Measurements from ENCODE around the gene BDKRB2.
"Not testable (repeated sequence)": the region's sequence is repeated elsewhere in the genome, so short reads cannot be mapped to it uniquely, and the experiment has no call there.

BDKRB2 gene

DNA sequence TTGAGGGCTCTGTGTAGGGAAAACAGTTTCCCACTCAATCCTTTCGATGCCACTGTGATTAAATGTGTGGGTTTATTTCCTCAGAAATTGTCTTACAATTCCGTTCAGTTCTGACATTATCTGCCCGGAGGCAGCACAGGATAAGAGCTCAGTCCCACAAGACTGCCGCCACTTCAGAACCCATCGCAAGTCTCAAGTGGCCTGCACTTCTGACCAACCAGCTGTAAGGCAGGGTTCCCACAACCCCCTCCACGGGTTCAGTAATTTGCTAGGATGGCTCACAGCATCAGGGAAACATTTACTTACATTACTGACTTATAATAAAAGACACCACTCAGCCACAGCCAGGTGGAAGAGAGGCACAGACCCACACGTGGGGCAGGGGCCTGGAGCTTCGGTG, 17.2 kb downstream of the BDKRB2 start:
- no peak for DNase-seq (ENCODE audit: low read depth in 1 of 2, low spot score in 1 of 2)

DNA sequence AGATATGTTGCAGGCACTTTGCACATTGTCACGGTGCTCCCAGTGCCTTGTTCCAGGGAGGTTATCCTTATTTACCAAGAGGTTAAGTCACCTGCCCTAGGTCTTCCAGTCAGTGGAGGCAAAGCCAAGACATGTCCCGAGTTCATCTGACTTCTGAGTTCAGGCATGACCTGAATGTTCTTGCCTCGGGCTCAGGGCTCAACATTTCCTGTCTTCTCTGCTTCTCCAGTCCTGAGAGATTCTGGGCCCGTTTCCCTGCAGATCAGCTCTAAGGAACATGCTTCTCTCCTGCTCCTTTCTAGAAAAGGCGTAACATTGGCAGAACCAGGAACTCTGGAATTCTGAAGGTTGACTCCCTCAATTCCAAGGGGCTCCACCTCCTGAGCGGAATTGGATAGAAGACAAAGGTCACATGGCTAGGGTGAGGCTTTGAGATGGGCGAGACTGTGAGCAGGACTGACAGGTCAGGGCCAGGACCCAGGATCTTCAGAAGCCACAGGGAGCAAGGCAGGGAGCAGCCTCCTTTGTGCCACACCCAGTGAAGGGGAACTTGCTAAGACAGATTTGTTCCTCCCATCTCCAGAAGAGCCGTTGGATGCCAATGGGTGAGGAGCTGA, 19.9 kb downstream of the BDKRB2 start:
- DNase-seq (ENCODE audit: low read depth in 1 of 2, low spot score in 1 of 2) = no peak

DNA sequence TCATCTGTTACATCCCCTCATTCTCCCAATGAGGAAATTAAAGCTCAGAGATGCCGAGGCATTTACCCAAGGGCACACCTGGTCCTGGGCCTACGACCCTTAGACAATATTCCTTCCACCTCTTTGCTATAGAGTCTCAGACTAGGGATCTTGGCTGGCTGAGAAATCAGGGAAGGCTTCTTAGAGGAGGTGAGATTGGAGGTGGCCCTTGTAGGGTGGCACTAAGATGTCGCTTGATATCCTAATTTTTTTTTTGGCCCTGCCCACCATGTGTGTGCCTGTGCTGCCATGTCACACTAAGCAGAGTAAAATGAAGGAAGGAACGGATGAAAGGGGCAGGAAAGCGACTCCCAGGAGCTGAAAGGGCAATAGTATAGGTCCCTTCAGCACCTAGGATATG, 20.6 kb downstream of the BDKRB2 start:
- DNase-seq (ENCODE audit: low read depth in 1 of 2, low spot score in 1 of 2) = no peak

GRCh38 chr14:96225745-96226151, 21.1 kb downstream of the BDKRB2 start:
- no peak for DNase-seq (ENCODE audit: low read depth in 1 of 2, low spot score in 1 of 2)

DNA sequence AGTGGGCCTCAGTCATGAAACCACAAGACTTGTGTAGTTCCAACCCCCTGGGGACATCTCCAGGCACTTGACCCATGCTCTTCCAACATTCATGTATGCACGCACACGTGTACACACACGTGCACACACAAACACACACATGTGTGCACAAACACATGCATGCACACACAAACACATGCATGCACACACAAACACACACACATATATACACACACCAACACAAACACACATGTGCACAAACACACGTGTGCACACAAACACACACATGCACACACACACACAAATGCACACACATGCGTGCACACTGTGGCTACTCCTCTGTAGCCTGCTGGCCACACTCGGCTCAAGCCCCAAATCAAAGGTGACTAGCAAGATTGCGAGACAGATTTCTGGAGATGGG, 22.8 kb downstream of the BDKRB2 start:
- no peak for DNase-seq (ENCODE audit: low read depth in 1 of 2, low spot score in 1 of 2)

DNA sequence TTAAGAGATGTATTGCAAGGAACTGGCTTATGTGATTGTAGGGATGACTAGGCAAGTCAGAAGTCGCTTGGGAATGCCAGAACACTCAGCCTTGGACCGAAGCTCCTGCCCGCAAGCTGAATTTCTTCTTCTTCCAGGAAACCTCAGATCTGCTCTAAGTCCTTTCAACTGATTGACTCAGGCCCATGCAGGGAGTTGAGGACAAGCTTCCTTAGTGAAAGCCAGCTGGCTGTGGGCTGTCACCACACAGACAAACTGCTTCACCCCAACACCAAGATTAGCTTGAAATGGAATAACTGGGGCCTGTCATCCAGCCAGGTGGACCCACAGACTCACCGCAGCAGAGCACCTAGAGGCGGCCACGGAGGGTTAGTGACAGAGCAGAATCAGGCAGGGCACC, 24.7 kb downstream of the BDKRB2 start:
- no peak for DNase-seq (ENCODE audit: low read depth in 1 of 2, low spot score in 1 of 2)

DNA sequence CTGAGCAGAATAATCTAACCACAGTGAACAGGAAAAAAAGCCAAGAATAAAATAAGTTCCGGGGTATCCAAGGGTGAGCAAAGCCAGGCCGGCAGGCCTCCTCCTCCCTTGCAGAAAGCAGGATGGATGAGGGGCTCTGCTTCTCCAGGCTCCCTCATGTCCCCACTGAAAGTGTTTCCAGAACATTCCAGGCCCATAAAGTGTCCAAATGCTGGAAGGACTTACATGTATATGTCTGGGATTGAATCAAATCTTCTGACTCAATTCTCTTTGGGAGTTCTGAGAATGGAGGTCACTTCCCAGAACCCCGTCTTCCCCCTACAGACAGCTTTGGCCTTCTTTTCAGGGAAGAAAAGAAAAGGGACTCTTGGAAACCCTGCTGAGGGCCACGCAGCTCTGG, 26.4 kb downstream of the BDKRB2 start:
- DNase-seq (ENCODE audit: low read depth in 1 of 2, low spot score in 1 of 2) = no peak

DNA sequence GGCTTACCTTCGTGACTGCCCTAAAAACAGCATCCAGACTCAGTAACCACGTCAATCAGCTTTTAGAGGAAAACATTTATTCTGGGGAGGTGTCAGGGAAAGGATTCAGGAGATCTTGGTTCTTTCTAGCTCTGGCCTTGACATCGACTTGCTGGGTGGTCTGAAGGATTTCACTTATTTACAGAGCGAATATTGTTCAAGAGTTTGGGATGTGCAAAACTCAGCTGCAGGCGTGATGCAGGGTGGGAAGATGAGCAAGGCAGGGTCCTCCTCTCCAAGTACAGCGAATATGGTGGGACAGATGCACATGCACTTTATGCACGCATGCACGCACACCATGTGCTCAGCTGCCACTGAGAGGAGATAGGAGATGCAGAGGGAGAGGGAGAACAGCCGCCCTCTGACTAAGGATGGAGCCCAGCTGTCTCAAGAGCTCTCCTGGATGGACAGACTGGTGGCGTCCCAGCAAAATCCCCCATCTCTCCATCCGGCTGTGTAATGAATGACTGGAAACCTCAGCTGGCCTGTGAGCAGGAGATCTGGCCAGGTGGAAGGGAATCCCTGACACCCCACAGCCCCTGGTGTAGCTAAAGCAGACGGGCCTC, 27.0 kb downstream of the BDKRB2 start:
- no peak for DNase-seq (ENCODE audit: low read depth in 1 of 2, low spot score in 1 of 2)

GRCh38 chr14:96232506-96232905, 27.9 kb downstream of the BDKRB2 start:
- no peak for DNase-seq (ENCODE audit: low read depth in 1 of 2, low spot score in 1 of 2)

- DNase-seq (ENCODE audit: low read depth in 1 of 2, low spot score in 1 of 2) = no peak
Measured at GRCh38 chr14:96233661-96234060, 29.0 kb downstream of the BDKRB2 start.

DNA sequence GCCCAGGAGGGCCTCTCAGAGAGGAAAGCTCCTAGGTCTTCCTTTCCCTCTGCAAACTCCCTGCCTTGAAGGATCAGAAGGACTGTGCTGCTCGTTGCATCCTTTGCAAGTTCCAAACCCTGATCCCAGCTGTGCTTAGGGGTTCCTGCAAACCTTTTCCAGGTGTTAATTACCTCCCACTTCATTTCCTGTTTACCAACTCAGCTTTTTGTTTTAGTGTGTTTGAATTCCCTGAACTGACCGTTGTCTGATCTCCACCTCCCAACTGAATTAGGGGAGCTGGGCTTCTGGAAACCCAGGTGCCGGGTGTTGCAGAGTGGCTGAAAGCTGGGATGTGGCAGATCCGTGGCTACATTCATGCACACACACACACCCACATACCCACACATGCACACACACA, 30.8 kb downstream of the BDKRB2 start:
- no peak for DNase-seq (ENCODE audit: low read depth in 1 of 2, low spot score in 1 of 2)

GRCh38 chr14:96237641-96238040, 33.0 kb downstream of the BDKRB2 start:
- no peak for DNase-seq (ENCODE audit: low read depth in 1 of 2, low spot score in 1 of 2)

DNA sequence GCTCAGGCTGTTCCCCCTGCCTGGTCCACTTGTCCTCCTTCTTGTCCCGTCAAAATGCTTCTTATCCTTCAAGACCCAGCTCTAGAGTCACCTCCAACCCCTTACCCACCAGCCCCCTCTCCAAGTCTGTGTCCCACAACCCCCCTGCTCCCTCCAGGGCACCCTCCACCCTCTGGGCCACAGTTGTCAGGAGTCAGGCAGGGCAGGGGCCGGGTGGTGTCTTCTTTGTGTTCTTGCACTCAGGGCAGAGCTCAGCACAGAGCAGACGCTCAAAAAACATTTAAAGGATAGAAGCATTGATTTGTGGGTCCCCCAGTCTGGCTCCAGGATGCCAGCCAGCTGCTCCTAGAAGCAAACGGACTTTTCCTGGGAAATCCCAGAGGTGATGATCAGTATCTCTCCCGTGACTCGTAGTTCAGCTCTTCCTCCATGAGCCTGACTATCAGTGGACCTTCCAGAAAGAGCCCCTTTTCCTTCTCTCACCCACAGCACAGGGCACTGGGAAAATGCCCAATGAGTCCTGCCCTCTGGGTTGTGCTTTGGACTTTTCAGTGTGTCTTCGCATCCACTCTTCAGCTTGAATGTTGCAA, 34.1 kb downstream of the BDKRB2 start:
- DNase-seq (ENCODE audit: low read depth in 1 of 2, low spot score in 1 of 2) = no peak

GRCh38 chr14:96239711-96240141, 35.1 kb downstream of the BDKRB2 start:
- DNase-seq (ENCODE audit: low read depth in 1 of 2, low spot score in 1 of 2) = no peak

GRCh38 chr14:96240641-96241040, 36.0 kb downstream of the BDKRB2 start:
- no peak for DNase-seq (ENCODE audit: low read depth in 1 of 2, low spot score in 1 of 2)

DNA sequence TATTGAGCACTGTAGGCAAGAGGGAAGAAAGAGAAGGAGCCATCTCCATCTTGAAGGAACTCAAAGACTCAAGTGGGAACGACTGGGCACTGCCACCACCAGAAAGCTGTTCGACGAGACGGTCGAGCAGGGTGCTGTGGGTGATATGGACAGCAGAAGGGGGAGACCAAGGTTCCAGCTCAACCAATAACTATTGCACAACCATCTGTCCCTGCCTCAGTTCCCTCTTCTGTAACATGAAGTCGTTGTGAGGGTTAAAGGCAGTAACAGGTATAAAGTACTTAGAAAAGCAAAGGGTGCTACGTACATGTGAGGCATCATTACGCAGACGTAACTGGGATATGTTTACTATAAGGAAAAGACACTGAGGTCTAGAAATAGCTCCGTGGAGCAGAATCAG, 37.5 kb downstream of the BDKRB2 start:
- DNase-seq (ENCODE audit: low read depth in 1 of 2, low spot score in 1 of 2) = no peak

DNA sequence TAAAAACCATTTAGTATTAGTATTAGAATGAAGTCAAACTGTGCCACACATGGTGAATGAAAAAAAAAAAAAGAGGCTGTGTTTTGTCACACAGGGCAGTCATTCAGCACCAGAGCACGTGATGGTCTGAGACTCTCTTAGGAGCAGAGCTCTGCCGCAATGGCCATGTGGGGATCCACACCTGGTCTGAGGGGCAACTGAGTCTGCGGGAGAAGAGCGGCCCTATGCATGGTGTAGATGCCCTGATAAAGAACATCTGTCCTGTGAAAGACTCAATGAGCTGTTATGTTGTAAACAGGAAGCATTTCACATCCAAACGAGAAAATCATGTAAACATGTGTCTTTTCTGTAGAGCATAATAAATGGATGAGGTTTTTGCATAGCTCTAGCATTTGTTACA, 39.1 kb downstream of the BDKRB2 start:
- DNase-seq (ENCODE audit: low read depth in 1 of 2, low spot score in 1 of 2) = no peak

DNA sequence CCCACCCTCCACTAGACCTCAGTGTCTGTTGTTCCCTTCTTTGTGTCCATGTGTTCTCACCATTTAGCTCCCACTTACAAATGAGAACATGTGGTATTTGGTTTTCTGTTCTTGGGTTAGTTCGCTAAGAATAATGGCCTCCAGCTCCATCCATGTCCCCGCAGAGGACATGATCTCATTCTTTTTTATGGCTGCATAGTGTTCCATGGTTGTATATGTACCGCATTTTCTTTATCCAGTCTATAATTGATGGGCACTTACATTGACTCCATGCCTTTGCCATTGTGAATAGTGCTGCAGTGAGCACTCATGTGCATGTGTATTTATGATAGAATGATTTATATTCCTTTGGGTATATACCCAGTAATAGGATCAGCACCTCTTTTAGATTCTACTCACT, 40.4 kb downstream of the BDKRB2 start:
- DNase-seq (ENCODE audit: low read depth in 1 of 2, low spot score in 1 of 2) = not testable (repeated sequence)

- no peak for DNase-seq (ENCODE audit: low read depth in 1 of 2, low spot score in 1 of 2)
Measured at GRCh38 chr14:96245710-96246538, 41.3 kb downstream of the BDKRB2 start.

DNA sequence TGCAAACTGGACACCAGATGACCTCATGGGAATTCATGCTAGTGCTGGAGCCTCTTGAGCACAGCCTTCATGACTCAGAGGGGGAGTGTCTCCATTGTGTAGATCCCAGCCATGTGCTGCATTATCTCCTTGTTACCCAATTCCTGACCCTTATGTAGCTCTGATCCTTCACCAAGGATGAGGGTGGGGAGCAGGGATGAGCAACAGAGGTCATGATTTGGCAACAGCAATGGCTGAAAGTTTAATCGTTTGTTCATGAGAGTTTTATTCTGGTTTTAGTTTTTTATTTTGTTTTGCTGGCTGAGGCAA, 41.9 kb downstream of the BDKRB2 start:
- DNase-seq (ENCODE audit: low read depth in 1 of 2, low spot score in 1 of 2) = no peak

GRCh38 chr14:96247031-96247430, 42.4 kb downstream of the BDKRB2 start:
- no peak for DNase-seq (ENCODE audit: low read depth in 1 of 2, low spot score in 1 of 2)

DNA sequence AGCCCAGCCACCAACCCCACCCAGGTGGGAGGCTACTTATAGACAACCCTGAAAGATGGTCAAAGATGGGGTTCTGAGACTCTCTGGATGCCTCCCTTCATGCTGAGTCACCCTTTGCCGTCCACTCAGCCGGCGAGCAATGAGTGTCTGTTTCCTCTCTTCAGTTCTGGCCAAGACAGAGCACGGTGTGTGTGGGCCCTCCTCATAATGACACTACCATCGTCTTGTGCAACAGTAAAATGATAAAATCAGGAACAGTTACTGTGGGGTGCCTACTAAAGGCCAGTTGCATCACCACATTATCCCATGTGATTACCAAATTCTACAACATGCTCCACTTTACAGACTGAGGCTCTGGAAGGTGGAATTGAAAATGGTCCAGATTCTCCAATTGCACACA, 44.4 kb downstream of the BDKRB2 start:
- no peak for DNase-seq (ENCODE audit: low read depth in 1 of 2, low spot score in 1 of 2)
